Heart left ventricle (tissue), 13 donors: ENCODE results near the gene GPANK1.

Experiments
- CTCF ChIP-seq, 12 donors: fragments of 200-600 bp; sonication (generic) in 4 of 12; IDR thresholded peaks; one replicate each; pipeline versions ENCODE4 v1.5.0 to v1.8.0; 2018 to 2022; ENCODE audit warnings: antibody characterized with exemption in 12 of 12, mild to moderate bottlenecking in 5 of 12
- POLR2A ChIP-seq, 2 donors: fragments of 450-650 bp; IDR thresholded peaks; one replicate each; pipeline ENCODE4 v1.6.1; 2017; ENCODE audit warnings: antibody characterized with exemption in 2 of 2, mild to moderate bottlenecking in 2 of 2, moderate library complexity in 2 of 2
- donor health status: ischemic (EF 13 %, LVEDD 7.1; RV severe dilation, severe dysfunction).
- donor health status: DM: no; HTN: yes; CAD: no.
- donor health status: DM: no; HTN: no; CAD: no.
- donor health status: ischemic (EF 25% LVEDD 6.9; RV normal size, moderate dysfunction).
- donor health status: ischemic (EF 25% LVEDD 5.7; RV mildly dilated, moderate dysfunction).
- donor health status: ischemic (EF 35%, LVEDD 5.7; RV mildly dilated, moderate dysfunction).
- donor health status: nonischemic (EF 11% LVEDD 7.7; RV severe dilation, severe dysfunction).
- donor health status: DM: yes; HTN: yes; CAD: no.
- donor health status: PGD.
- donor health status: ischemic (EF 29% LVEDD 5.4; RV normal size, mild dysfunction).
- donor health status: nonischemic (EF 23%, LVEDD 6.1; RV moderate dilation, normal function).

- TF ChIP-seq CTCF (IDR thresholded peaks at IDR 0.05) (no peak), POLR2A (IDR thresholded peaks at IDR 0.05) (no peak)
These were observed 37.8 kb downstream of the GPANK1 start for GRCh38 chr6:31626952-31627351.
